Chondrocyte (in vitro differentiated cells): ENCODE measurements around the gene METTL14. TPM values are rescaled to one million over a fixed set of nuclear protein-coding genes. Genes with fewer than 3 reads are reported as not detected.
A peak's percentile ranks its signal among the peaks of the same experiment; 100 is the strongest.

Experiments
- DNase-seq: peaks from one replicate; pipeline ENCODE4 v3.0.0; 2021; ENCODE audit warnings: mixed read lengths, low spot score
- H3K27ac Mint-ChIP-seq: one replicate; pipeline ENCODE4 v1.8.0; 2021; ENCODE audit warnings: mild to moderate bottlenecking, moderate library complexity, mixed read lengths; ENCODE audit not compliant: unreplicated experiment
- H3K27me3 Mint-ChIP-seq: 2 replicates; pipeline ENCODE4 v1.8.0; 2021; ENCODE audit warnings: low read depth, mixed read lengths
- H3K36me3 Mint-ChIP-seq: 2 replicates; pipeline ENCODE4 v1.8.0; 2021; ENCODE audit warnings: low read depth, mixed read lengths
- H3K4me1 Mint-ChIP-seq: 2 replicates; pipeline ENCODE4 v1.8.0; 2021; ENCODE audit warnings: low read depth, mild to moderate bottlenecking, mixed read lengths
- H3K4me3 Mint-ChIP-seq: one replicate; pipeline ENCODE4 v1.8.0; 2021; ENCODE audit warnings: mild to moderate bottlenecking, moderate library complexity, mixed read lengths; ENCODE audit not compliant: unreplicated experiment
- H3K9me3 Mint-ChIP-seq: 2 replicates; pipeline ENCODE4 v1.8.0; 2021; ENCODE audit warnings: low read depth, mixed read lengths
- CTCF ChIP-seq: fragments of 200-600 bp; sonication (generic); IDR thresholded peaks from 2 replicates; pipeline ENCODE4 v1.5.0; 2021; ENCODE audit warnings: antibody characterized with exemption, mild to moderate bottlenecking, moderate library complexity
- total RNA-seq: library from RNA; stranded (reverse); gene quantifications from 3 replicates; pipeline ENCODE4 v1.2.1, GENCODE V29; 2021

The METTL14 gene
- total RNA-seq, 1 donor from 2014 or later: 32.1 TPM

GRCh38 chr4:118712872-118713271, 27.7 kb downstream of the METTL14 start:
- Mint-ChIP-seq H3K36me3 (peaks cover 6% of the 10 kb centered on the region), H3K4me1 (peaks cover 6% of the 10 kb centered on the region), H3K4me3 (no peak overlapping the region), H3K9me3 (no peaks in the 10 kb centered on the region), H3K27me3 (no peaks in the 10 kb centered on the region), H3K27ac (peak overlapping the region; percentile 1)
- TF ChIP-seq CTCF: no peak
- DNase-seq: no peak

- Mint-ChIP-seq H3K4me1 (peaks cover 6% of the 10 kb centered on the region), H3K27ac (no peak overlapping the region), H3K4me3 (no peak overlapping the region), H3K36me3 (peaks cover 9% of the 10 kb centered on the region), H3K9me3 (no peaks in the 10 kb centered on the region), H3K27me3 (no peaks in the 10 kb centered on the region)
- TF ChIP-seq CTCF: no peak
- no peak for DNase-seq
Observed at GRCh38 chr4:118714682-118715081, 29.5 kb downstream of the METTL14 start.

- Mint-ChIP-seq H3K4me3 (no peak overlapping the region), H3K27me3 (no peaks in the 10 kb centered on the region), H3K27ac (peak overlapping the region; percentile 23), H3K9me3 (no peaks in the 10 kb centered on the region), H3K4me1 (peaks cover 6% of the 10 kb centered on the region), H3K36me3 (peaks cover 14% of the 10 kb centered on the region)
- no peak for TF ChIP-seq CTCF
- no peak for DNase-seq
Observed at GRCh38 chr4:118716304-118716703, 31.1 kb downstream of the METTL14 start.

GRCh38 chr4:118718511-118719170, 33.4 kb downstream of the METTL14 start:
- TF ChIP-seq CTCF: no peak
- H3K36me3 Mint-ChIP-seq: peaks cover 20% of the 10 kb centered on the region
- no peak for DNase-seq
- H3K9me3 Mint-ChIP-seq: no peaks in the 10 kb centered on the region
- peaks cover 6% of the 10 kb centered on the region for H3K4me1 Mint-ChIP-seq
- no peak overlapping the region for H3K27ac Mint-ChIP-seq
- no peak overlapping the region for H3K4me3 Mint-ChIP-seq
- no peaks in the 10 kb centered on the region for H3K27me3 Mint-ChIP-seq

GRCh38 chr4:118721752-118722151, 36.6 kb downstream of the METTL14 start:
- H3K27me3 Mint-ChIP-seq: no peaks in the 10 kb centered on the region
- DNase-seq: no peak
- no peak overlapping the region for H3K4me3 Mint-ChIP-seq
- peaks cover 40% of the 10 kb centered on the region for H3K36me3 Mint-ChIP-seq
- no peak for TF ChIP-seq CTCF
- H3K9me3 Mint-ChIP-seq: no peaks in the 10 kb centered on the region
- H3K27ac Mint-ChIP-seq: no peak overlapping the region
- H3K4me1 Mint-ChIP-seq: peaks cover 3% of the 10 kb centered on the region
